Endometrial microvascular endothelial cells (primary cell): Measurements from ENCODE around the gene DPY19L1. TPM values are rescaled to one million over a fixed set of nuclear protein-coding genes. Genes with fewer than 3 reads are reported as not detected.
"Not testable (repeated sequence)": the region's sequence is repeated elsewhere in the genome, so short reads cannot be mapped to it uniquely, and the experiment has no call there.

Source experiments
- in situ Hi-C: cut with HindIII; loops from 2 replicates; pipeline ENCODE4 v1.10.0; 2017; ENCODE audit warnings: low sequenced_read_pairs, low pct_unique_long_range_greater_than_20kb; ENCODE audit errors: inconsistent ontology term
- total RNA-seq: library from RNA; depleted of rRNA; stranded (reverse); fragments of >200 nt; gene quantifications from one replicate; pipeline ENCODE4 v1.2.3, GENCODE V29; 2015; ENCODE audit errors: inconsistent ontology term

The DPY19L1 gene
- total RNA-seq, 1 donor from 2014 or later = 85.8 TPM

- in situ Hi-C loops = no loop called here
Observed at GRCh38 chr7:34886856-34887255, 150.4 kb downstream of the DPY19L1 start.

GRCh38 chr7:34883855-34884254, 153.4 kb downstream of the DPY19L1 start:
- in situ Hi-C loops = not testable (repeated sequence)

GRCh38 chr7:34879871-34880270, 157.4 kb downstream of the DPY19L1 start:
- in situ Hi-C loops = no loop called here

GRCh38 chr7:34878944-34879735, 158.1 kb downstream of the DPY19L1 start:
- in situ Hi-C loops = not testable (repeated sequence)

Other genes starting within 250 kb of the DPY19L1 start
- 2.0 TPM for gene TBX20, start 216.6 kb upstream of the DPY19L1 start, total RNA-seq